Fibroblast of villous mesenchyme (primary cell): ENCODE data around the gene MACROD2. TPM values are rescaled to one million over a fixed set of nuclear protein-coding genes. Genes with fewer than 3 reads are reported as not detected.
"Not testable (repeated sequence)": the region's sequence is repeated elsewhere in the genome, so short reads cannot be mapped to it uniquely, and the experiment has no call there.

ENCODE experiments used
- DNase-seq: peaks from one replicate; pipeline ENCODE4 v3.0.0-alpha.2; 2010; ENCODE audit warnings: low read depth
- H3K4me3 ChIP-seq: 2 replicates; pipeline ENCODE4 v1.5.1; 2011; ENCODE audit warnings: low read depth, mild to moderate bottlenecking, low read length
- CTCF ChIP-seq: IDR thresholded peaks from 2 replicates; pipeline ENCODE4 v1.5.1; 2012; ENCODE audit warnings: low read depth, mild to moderate bottlenecking, low read length; ENCODE audit not compliant: insufficient read depth
- total RNA-seq: library from RNA; depleted of rRNA; stranded (reverse); fragments of >200 nt; gene quantifications from 2 replicates; pipeline ENCODE4 v1.2.3, GENCODE V29; 2012

MACROD2 gene
- total RNA-seq, 1 donor = 1.7 TPM

- H3K4me3 ChIP-seq = no peak overlapping the region
- TF ChIP-seq CTCF = no peak
Observed at GRCh38 chr20:14266246-14266645, 270.9 kb downstream of the MACROD2 start.

GRCh38 chr20:14270751-14271150, 275.4 kb downstream of the MACROD2 start:
- not testable (repeated sequence) for DNase-seq, H3K4me3 ChIP-seq

More at GRCh38 chr20:14266246-14266645, 270.9 kb downstream of the MACROD2 start:
- DNase-seq = no peak

- TF ChIP-seq CTCF = no peak
- no peak for DNase-seq
- H3K4me3 ChIP-seq = no peak overlapping the region
Observed at GRCh38 chr20:14282140-14282539, 286.8 kb downstream of the MACROD2 start.

GRCh38 chr20:14284443-14284842, 289.1 kb downstream of the MACROD2 start:
- TF ChIP-seq CTCF = no peak
- no peak for DNase-seq
- H3K4me3 ChIP-seq = no peak overlapping the region

- no peak overlapping the region for H3K4me3 ChIP-seq
- no peak for DNase-seq
- no peak for TF ChIP-seq CTCF
Observed at GRCh38 chr20:14288341-14289330, 293.3 kb downstream of the MACROD2 start.

GRCh38 chr20:14291502-14291901, 296.2 kb downstream of the MACROD2 start:
- no peak for TF ChIP-seq CTCF
- no peak for DNase-seq
- H3K4me3 ChIP-seq = no peak overlapping the region

GRCh38 chr20:14295238-14295637, 299.9 kb downstream of the MACROD2 start:
- H3K4me3 ChIP-seq = no peak overlapping the region
- DNase-seq = no peak
- TF ChIP-seq CTCF = no peak
